ENCODE measurements around the gene ITGA11.

Gene ITGA11

DNA sequence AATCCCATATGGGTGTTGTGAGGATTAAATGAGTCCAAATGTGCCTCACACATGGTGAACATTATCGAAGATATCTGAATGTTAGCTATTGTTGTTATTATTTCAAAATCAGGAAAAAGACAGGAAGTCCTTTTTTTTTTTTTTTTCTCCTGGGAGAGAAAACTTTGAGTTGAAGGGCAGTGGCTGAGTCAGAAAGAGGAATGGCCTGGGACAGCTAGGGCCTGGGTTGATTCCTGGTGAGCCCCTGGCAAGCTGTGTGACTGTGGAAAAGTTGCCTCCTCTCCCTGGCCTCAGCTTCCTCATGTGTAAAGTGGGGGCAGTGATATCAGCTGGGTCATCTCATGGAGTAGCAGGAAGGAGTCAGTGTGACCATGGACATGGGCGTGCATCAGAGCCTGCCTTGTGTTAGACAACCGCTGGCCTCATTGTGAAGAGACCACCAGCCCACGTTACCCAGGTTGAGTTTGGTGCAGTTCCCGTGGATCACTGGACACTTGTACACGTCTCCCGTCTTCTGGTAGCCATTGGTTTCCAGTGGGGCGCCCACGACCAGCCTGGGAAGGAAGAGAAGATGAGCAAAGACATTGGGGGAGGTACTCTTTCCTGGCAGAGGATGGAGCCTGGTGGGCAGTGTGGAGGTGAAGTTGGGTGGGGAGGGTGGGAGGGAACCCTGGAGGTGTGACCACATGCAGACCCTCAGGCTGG, 63.1 kb downstream of the ITGA11 start:
- Mint-ChIP-seq H3K36me3 (ENCODE audit: low read depth) (no peaks in the 10 kb centered on the region), H3K27ac (no peak overlapping the region), H3K4me1 (peaks cover 23% of the 10 kb centered on the region), H3K9me3 (no peaks in the 10 kb centered on the region), H3K27me3 (ENCODE audit: low read depth, poor library complexity) (peaks cover 14% of the 10 kb centered on the region), H3K4me3 (no peak overlapping the region)
- DNase-seq: no peak
- TF ChIP-seq, protein P1, sequence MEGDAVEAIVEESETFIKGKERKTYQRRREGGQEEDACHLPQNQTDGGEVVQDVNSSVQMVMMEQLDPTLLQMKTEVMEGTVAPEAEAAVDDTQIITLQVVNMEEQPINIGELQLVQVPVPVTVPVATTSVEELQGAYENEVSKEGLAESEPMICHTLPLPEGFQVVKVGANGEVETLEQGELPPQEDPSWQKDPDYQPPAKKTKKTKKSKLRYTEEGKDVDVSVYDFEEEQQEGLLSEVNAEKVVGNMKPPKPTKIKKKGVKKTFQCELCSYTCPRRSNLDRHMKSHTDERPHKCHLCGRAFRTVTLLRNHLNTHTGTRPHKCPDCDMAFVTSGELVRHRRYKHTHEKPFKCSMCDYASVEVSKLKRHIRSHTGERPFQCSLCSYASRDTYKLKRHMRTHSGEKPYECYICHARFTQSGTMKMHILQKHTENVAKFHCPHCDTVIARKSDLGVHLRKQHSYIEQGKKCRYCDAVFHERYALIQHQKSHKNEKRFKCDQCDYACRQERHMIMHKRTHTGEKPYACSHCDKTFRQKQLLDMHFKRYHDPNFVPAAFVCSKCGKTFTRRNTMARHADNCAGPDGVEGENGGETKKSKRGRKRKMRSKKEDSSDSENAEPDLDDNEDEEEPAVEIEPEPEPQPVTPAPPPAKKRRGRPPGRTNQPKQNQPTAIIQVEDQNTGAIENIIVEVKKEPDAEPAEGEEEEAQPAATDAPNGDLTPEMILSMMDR (IDR thresholded peaks at IDR 0.05): no peak

DNA sequence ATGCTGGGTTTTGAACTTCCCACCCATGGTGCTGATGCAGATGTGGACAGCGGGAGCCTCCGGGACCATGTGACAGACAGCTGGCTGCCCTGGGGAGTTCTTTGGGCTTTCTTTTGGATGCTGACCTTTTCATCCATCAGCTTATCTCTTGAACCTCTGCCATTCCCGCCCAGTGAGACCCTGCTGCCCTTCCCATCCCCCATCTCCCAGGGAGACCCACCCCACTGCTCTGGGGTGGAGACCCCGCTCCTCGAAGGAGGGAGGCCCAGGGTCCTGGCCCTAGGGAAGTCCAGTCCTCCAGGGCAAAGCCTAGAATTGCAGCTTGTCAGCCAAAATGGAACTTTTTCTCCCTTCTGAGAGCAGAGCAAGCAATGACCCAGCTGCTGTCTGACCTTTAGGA, 64.0 kb downstream of the ITGA11 start:
- H3K9me3 Mint-ChIP-seq: no peaks in the 10 kb centered on the region
- peaks cover 14% of the 10 kb centered on the region for H3K27me3 Mint-ChIP-seq (ENCODE audit: low read depth, poor library complexity)
- no peak for DNase-seq
- no peaks in the 10 kb centered on the region for H3K36me3 Mint-ChIP-seq (ENCODE audit: low read depth)
- H3K4me3 Mint-ChIP-seq: no peak overlapping the region
- no peak overlapping the region for H3K27ac Mint-ChIP-seq
- TF ChIP-seq, protein P1 (IDR thresholded peaks at IDR 0.05): no peak
- peaks cover 23% of the 10 kb centered on the region for H3K4me1 Mint-ChIP-seq

DNA sequence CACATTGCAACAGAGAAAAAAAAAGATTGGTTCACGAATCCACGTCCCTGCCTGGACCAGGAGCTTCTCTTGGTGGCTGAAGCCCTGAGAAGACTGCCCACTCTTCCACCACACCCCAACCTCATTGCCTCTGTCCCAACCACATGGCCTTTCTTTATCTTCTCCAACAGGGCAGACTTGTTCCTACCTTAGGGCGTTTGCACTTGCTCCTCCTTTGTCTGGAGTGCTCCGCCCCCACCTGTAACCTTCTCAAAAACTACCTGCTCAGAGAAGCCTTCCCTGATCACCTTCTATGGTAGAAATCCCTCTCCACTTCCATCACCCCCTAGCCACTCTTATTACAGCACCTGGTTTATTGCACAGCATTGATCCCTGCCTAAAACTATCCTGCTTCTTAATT, 64.7 kb downstream of the ITGA11 start:
- H3K27ac Mint-ChIP-seq: no peak overlapping the region
- no peak overlapping the region for H3K4me3 Mint-ChIP-seq

DNA sequence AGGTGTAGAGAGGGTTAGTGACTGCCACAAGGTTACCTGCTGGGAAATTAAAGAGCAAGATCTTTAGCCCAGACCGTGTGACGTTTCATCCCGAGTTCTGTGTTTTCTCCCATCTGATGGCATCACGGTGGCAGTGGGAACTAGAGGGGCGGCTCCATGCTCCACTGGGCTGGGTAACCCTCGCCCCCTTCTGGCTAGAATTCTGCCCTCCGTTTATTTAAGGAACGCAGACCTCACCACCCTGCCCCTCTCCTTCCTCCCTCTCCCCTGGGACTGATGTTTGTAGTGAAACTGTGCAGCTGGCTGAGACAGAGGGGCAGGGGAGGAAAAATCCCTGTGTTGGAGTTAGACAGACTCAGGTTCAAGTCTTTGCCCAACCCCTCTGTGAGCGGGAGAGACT, 65.6 kb downstream of the ITGA11 start:
- Mint-ChIP-seq H3K4me3 (no peak overlapping the region), H3K27ac (no peak overlapping the region), H3K27me3 (ENCODE audit: low read depth, poor library complexity) (peaks cover 14% of the 10 kb centered on the region), H3K36me3 (ENCODE audit: low read depth) (no peaks in the 10 kb centered on the region), H3K4me1 (peaks cover 23% of the 10 kb centered on the region), H3K9me3 (no peaks in the 10 kb centered on the region)
- TF ChIP-seq, protein P1 (IDR thresholded peaks at IDR 0.05): no peak
- DNase-seq: no peak

More for the DNA sequence above, 64.7 kb downstream of the ITGA11 start:
- TF ChIP-seq, protein P1 (IDR thresholded peaks at IDR 0.05): no peak
- H3K9me3 Mint-ChIP-seq: no peaks in the 10 kb centered on the region
- H3K36me3 Mint-ChIP-seq (ENCODE audit: low read depth): no peaks in the 10 kb centered on the region
- peaks cover 14% of the 10 kb centered on the region for H3K27me3 Mint-ChIP-seq (ENCODE audit: low read depth, poor library complexity)
- no peak for DNase-seq
- peaks cover 23% of the 10 kb centered on the region for H3K4me1 Mint-ChIP-seq

DNA sequence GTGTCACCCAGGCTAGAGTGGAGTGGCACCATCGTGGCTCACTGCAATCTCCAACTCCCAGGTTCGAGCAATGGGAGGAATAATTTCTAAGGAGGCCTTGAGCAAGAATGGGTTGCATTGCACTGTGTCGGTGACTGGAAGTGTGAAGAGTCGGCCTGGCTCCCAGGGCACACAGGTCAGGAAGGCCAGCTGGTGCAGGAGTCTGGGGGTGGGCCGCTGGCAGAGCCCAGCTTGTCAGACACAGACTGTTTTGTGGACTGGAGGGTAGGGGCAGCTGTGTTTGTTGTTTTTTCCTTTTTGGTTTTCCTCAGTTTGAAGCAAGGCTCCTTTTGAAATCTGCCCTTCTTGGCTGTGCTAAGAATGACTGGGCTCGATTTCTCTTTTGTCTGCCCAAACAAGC, 66.2 kb downstream of the ITGA11 start:
- Mint-ChIP-seq H3K4me3 (no peak overlapping the region), H3K36me3 (ENCODE audit: low read depth) (no peaks in the 10 kb centered on the region), H3K4me1 (peaks cover 27% of the 10 kb centered on the region), H3K27ac (no peak overlapping the region), H3K27me3 (ENCODE audit: low read depth, poor library complexity) (peaks cover 14% of the 10 kb centered on the region), H3K9me3 (no peaks in the 10 kb centered on the region)
- TF ChIP-seq, protein P1 (IDR thresholded peaks at IDR 0.05): no peak
- no peak for DNase-seq

DNA sequence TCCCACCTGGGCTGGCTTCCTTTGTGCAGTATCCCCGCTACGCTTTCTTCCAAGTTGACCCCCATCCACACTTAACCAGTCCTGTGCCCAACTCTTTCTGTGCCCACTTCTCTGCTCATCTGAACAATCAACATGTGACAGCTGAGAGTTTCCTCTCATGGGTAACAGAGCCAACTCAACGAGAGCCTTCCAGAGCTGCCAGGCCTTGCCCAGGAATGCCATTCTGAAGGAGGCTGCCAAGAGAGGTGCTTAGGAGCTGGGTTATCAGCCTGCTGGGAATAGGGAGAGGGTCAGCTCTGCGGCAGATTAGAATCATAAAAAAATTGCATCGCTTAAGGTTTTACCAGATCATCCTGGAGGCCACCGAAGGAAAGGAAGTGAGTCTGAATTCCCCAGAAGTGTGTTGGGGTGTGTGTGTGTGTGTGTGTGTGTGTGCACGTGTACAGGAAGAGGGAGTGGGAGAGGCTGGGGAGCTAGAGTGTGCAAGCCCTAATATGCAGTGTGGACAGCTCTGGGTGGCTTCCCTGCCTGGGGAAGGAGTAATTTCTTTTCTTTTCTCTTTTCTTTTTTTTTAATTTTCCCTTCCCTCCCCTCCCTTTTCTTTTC, 66.7 kb downstream of the ITGA11 start:
- H3K4me1 Mint-ChIP-seq: peaks cover 33% of the 10 kb centered on the region
- H3K9me3 Mint-ChIP-seq: no peaks in the 10 kb centered on the region
- H3K36me3 Mint-ChIP-seq (ENCODE audit: low read depth): no peaks in the 10 kb centered on the region
- peaks cover 14% of the 10 kb centered on the region for H3K27me3 Mint-ChIP-seq (ENCODE audit: low read depth, poor library complexity)
- H3K27ac Mint-ChIP-seq: no peak overlapping the region
- DNase-seq: no peak
- TF ChIP-seq, protein P1 (IDR thresholded peaks at IDR 0.05): no peak
- no peak overlapping the region for H3K4me3 Mint-ChIP-seq

Measured in nephron progenitor cell (in vitro differentiated cells).